ENCODE results near the gene WDR88.

The WDR88 gene

DNA sequence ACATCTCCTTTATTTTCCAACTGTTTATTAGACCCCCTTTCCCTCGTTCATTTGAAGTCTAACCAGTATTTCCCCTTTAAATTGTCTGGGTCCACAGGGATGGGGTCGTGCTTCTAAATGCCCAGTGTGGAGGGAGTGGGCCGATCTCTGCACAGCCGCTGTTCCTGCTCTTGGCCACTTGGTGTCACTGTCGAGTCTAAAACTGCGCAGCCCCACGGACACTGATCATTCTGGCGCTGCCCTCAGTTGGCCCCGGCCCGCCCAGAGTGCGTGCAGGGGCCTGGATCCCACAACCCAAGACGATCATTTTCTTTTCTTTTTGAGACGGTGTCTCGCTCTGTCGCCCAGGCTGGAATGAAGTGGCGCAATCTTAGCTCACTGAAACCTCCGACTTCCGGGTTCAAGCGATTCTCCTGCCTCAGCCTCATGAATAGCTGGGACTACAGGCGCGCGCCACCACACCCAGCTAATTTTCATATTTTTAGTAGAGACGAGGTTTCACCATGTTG is 12.0 kb downstream of the WDR88 start:
- Histone ChIP-seq H3K27me3 (ENCODE audit: control insufficient read depth, low read length) (no peaks in the 10 kb centered on the region), H3K4me3 (ENCODE audit: low read length) (no peak overlapping the region), H3K9me2 (replicated peaks; ENCODE audit: control insufficient read depth, low read length) (no peaks in the 10 kb centered on the region), H3F3A (ENCODE audit: control insufficient read depth, insufficient read depth) (no peaks in the 10 kb centered on the region), H3K27ac (ENCODE audit: low read depth, low read length) (no peak overlapping the region), H3K36me3 (ENCODE audit: control insufficient read depth, low read length) (no peaks in the 10 kb centered on the region), H4K20me1 (ENCODE audit: control insufficient read depth, insufficient read depth, low read depth, low read length) (no peaks in the 10 kb centered on the region), H3K9me3 (ENCODE audit: control insufficient read depth, insufficient read depth, low read length) (no peaks in the 10 kb centered on the region), H3K79me2 (ENCODE audit: control insufficient read depth, low read length) (no peaks in the 10 kb centered on the region), H3K4me2 (ENCODE audit: low read length) (no peak overlapping the region), H3K4me1 (ENCODE audit: control insufficient read depth, low read length) (no peaks in the 10 kb centered on the region)
- TF ChIP-seq, protein P1, sequence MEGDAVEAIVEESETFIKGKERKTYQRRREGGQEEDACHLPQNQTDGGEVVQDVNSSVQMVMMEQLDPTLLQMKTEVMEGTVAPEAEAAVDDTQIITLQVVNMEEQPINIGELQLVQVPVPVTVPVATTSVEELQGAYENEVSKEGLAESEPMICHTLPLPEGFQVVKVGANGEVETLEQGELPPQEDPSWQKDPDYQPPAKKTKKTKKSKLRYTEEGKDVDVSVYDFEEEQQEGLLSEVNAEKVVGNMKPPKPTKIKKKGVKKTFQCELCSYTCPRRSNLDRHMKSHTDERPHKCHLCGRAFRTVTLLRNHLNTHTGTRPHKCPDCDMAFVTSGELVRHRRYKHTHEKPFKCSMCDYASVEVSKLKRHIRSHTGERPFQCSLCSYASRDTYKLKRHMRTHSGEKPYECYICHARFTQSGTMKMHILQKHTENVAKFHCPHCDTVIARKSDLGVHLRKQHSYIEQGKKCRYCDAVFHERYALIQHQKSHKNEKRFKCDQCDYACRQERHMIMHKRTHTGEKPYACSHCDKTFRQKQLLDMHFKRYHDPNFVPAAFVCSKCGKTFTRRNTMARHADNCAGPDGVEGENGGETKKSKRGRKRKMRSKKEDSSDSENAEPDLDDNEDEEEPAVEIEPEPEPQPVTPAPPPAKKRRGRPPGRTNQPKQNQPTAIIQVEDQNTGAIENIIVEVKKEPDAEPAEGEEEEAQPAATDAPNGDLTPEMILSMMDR (IDR thresholded peaks at IDR 0.05; ENCODE audit: low read depth, low read length, poor library complexity, severe bottlenecking) = peak; percentile 93
- no peak for TF ChIP-seq EZH2phosphoT487 (IDR thresholded peaks at IDR 0.05; ENCODE audit: borderline replicate concordance, low read length)

DNA sequence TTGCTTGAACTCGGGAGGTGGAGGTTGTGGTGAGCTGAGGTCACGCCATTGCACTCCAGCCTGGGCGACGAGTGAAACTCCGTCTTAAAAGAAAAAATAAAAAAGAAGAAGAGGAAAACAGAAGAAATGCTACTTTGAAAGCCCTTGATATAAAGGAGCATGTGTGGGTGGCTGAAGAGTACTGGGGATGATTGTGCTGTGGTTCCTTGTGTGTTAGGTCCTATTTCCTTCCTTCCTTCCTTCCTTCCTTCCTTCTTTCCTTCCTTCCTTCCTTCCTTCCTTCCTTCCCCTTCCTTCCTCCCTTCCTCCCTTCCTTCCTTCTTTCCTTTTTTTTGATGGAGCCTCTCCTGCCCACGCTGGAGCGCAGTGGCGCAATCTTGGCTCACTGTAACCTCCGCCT is 14.3 kb downstream of the WDR88 start:
- H4K20me1 ChIP-seq (ENCODE audit: control insufficient read depth, insufficient read depth, low read depth, low read length) = no peaks in the 10 kb centered on the region
- no peaks in the 10 kb centered on the region for H3K36me3 ChIP-seq (ENCODE audit: control insufficient read depth, low read length)
- H3K9me3 ChIP-seq (ENCODE audit: control insufficient read depth, insufficient read depth, low read length) = no peaks in the 10 kb centered on the region
- no peaks in the 10 kb centered on the region for H3K27me3 ChIP-seq (ENCODE audit: control insufficient read depth, low read length)
- no peaks in the 10 kb centered on the region for H3K4me1 ChIP-seq (ENCODE audit: control insufficient read depth, low read length)
- H3K4me2 ChIP-seq (ENCODE audit: low read length) = no peak overlapping the region
- no peaks in the 10 kb centered on the region for H3K9me2 ChIP-seq (replicated peaks; ENCODE audit: control insufficient read depth, low read length)
- no peaks in the 10 kb centered on the region for H3K79me2 ChIP-seq (ENCODE audit: control insufficient read depth, low read length)
- TF ChIP-seq EZH2phosphoT487 (IDR thresholded peaks at IDR 0.05; ENCODE audit: borderline replicate concordance, low read length) = no peak
- TF ChIP-seq, protein P1 (IDR thresholded peaks at IDR 0.05; ENCODE audit: low read depth, low read length, poor library complexity, severe bottlenecking) = no peak
- no peaks in the 10 kb centered on the region for H3F3A ChIP-seq (ENCODE audit: control insufficient read depth, insufficient read depth)
- H3K4me3 ChIP-seq (ENCODE audit: low read length) = no peak overlapping the region
- no peak overlapping the region for H3K27ac ChIP-seq (ENCODE audit: low read depth, low read length)

DNA sequence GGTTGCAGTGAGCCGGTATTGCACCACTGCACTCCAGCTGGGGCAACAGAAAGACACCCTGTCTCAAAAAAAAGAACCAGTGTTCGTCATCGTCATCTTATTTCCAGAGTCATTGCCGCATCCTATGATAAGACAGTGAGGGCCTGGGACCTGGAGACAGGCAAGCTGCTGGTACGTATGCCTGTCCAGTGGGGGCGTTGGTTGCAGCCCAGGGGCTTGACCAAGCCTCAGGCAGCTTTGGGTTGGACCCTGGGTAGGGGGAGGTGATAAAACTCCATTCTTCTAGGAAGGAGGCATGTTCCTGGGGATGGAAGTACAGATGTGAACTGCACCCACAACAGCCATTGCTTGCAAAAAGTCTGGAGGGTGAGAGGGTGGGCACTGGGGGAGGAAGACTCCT is 15.6 kb downstream of the WDR88 start:
- no peak overlapping the region for H3K27ac ChIP-seq (ENCODE audit: low read depth, low read length)

More for the DNA sequence above, 15.6 kb downstream of the WDR88 start:
- Histone ChIP-seq H4K20me1 (ENCODE audit: control insufficient read depth, insufficient read depth, low read depth, low read length) (no peaks in the 10 kb centered on the region), H3F3A (ENCODE audit: control insufficient read depth, insufficient read depth) (no peaks in the 10 kb centered on the region), H3K9me2 (replicated peaks; ENCODE audit: control insufficient read depth, low read length) (no peaks in the 10 kb centered on the region), H3K36me3 (ENCODE audit: control insufficient read depth, low read length) (no peaks in the 10 kb centered on the region), H3K27me3 (ENCODE audit: control insufficient read depth, low read length) (no peaks in the 10 kb centered on the region), H3K4me3 (ENCODE audit: low read length) (no peak overlapping the region), H3K9me3 (ENCODE audit: control insufficient read depth, insufficient read depth, low read length) (no peaks in the 10 kb centered on the region), H3K4me2 (ENCODE audit: low read length) (no peak overlapping the region), H3K4me1 (ENCODE audit: control insufficient read depth, low read length) (no peaks in the 10 kb centered on the region), H3K79me2 (ENCODE audit: control insufficient read depth, low read length) (no peaks in the 10 kb centered on the region)
- TF ChIP-seq, protein P1 (IDR thresholded peaks at IDR 0.05; ENCODE audit: low read depth, low read length, poor library complexity, severe bottlenecking) = no peak
- TF ChIP-seq EZH2phosphoT487 (IDR thresholded peaks at IDR 0.05; ENCODE audit: borderline replicate concordance, low read length) = no peak

All from DOHH2 (cell line).